ENCODE measurements around the gene FKBP7. TPM values are rescaled to one million over a fixed set of nuclear protein-coding genes. Genes with fewer than 3 reads are reported as not detected.

Gene FKBP7
- total RNA-seq, 1 donor from 2014 or later, result 24.6 TPM

GRCh38 chr2:178522950-178523595, 44.7 kb upstream of the FKBP7 start:
- no peaks in the 10 kb centered on the region for H3K27me3 ChIP-seq (ENCODE audit: control insufficient read depth, insufficient read depth, low read length)
- H3K36me3 ChIP-seq (ENCODE audit: control insufficient read depth, insufficient read depth, low read length), result no peaks in the 10 kb centered on the region
- TF ChIP-seq CTCF (IDR thresholded peaks at IDR 0.05; ENCODE audit: insufficient read depth, low read length, poor library complexity, severe bottlenecking), result peak; percentile 87
- H3K4me3 ChIP-seq (ENCODE audit: low read depth, low read length), result peak overlapping the region; percentile 73
- DNase-seq (ENCODE audit: low read depth), result peak; percentile 43

GRCh38 chr2:178521304-178522150, 43.1 kb upstream of the FKBP7 start:
- no peaks in the 10 kb centered on the region for H3K27me3 ChIP-seq (ENCODE audit: control insufficient read depth, insufficient read depth, low read length)
- no peak overlapping the region for H3K4me3 ChIP-seq (ENCODE audit: low read depth, low read length)
- no peak for DNase-seq (ENCODE audit: low read depth)
- H3K36me3 ChIP-seq (ENCODE audit: control insufficient read depth, insufficient read depth, low read length), result no peaks in the 10 kb centered on the region
- TF ChIP-seq CTCF (IDR thresholded peaks at IDR 0.05; ENCODE audit: insufficient read depth, low read length, poor library complexity, severe bottlenecking), result no peak

GRCh38 chr2:178517496-178517895, 39.1 kb upstream of the FKBP7 start:
- Histone ChIP-seq H3K36me3 (ENCODE audit: control insufficient read depth, insufficient read depth, low read length) (no peaks in the 10 kb centered on the region), H3K4me3 (ENCODE audit: low read depth, low read length) (no peak overlapping the region), H3K27me3 (ENCODE audit: control insufficient read depth, insufficient read depth, low read length) (no peaks in the 10 kb centered on the region)
- no peak for DNase-seq (ENCODE audit: low read depth)
- TF ChIP-seq CTCF (IDR thresholded peaks at IDR 0.05; ENCODE audit: insufficient read depth, low read length, poor library complexity, severe bottlenecking), result no peak

GRCh38 chr2:178514664-178515063, 36.3 kb upstream of the FKBP7 start:
- Histone ChIP-seq H3K4me3 (ENCODE audit: low read depth, low read length) (no peak overlapping the region), H3K27me3 (ENCODE audit: control insufficient read depth, insufficient read depth, low read length) (no peaks in the 10 kb centered on the region), H3K36me3 (ENCODE audit: control insufficient read depth, insufficient read depth, low read length) (no peaks in the 10 kb centered on the region)
- no peak for TF ChIP-seq CTCF (IDR thresholded peaks at IDR 0.05; ENCODE audit: insufficient read depth, low read length, poor library complexity, severe bottlenecking)
- peak; percentile 73 for DNase-seq (ENCODE audit: low read depth)

- no peak for DNase-seq (ENCODE audit: low read depth)
- Histone ChIP-seq H3K27me3 (ENCODE audit: control insufficient read depth, insufficient read depth, low read length) (no peaks in the 10 kb centered on the region), H3K36me3 (ENCODE audit: control insufficient read depth, insufficient read depth, low read length) (no peaks in the 10 kb centered on the region), H3K4me3 (ENCODE audit: low read depth, low read length) (no peak overlapping the region)
- TF ChIP-seq CTCF (IDR thresholded peaks at IDR 0.05; ENCODE audit: insufficient read depth, low read length, poor library complexity, severe bottlenecking), result no peak
These were observed 35.5 kb upstream of the FKBP7 start for GRCh38 chr2:178513876-178514275.

Measured in kidney epithelial cell (primary cell).